ENCODE data around the gene SLMAP. TPM values are rescaled to one million over a fixed set of nuclear protein-coding genes. Genes with fewer than 3 reads are reported as not detected.
A peak's percentile ranks its signal among the peaks of the same experiment; 100 is the strongest.

SLMAP gene
- polyA plus RNA-seq, 1 donor (not counting 4 experiments of a cell fraction or from before 2014, with no cell fraction given): 58.0 TPM

DNA sequence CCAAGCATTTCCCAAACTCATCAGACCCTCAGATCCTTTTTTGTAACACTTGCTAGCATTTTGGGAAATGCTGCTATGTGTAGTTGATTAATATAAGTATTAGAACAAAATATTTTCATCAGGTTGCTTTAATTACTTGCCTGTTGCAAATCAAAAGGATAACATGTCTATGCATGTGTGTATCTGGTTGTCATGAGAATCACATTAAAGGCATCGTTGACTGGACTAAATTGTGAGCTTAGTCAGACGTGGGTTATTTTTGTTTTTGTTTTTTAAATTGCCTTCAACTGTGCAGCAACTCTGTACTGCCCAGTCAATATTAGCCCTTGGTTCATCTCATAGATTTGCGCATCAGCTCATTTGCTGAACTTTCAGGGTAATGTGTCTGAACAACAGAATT, 81.6 kb downstream of the SLMAP start:
- peaks cover 58% of the 10 kb centered on the region for H3K79me2 ChIP-seq (ENCODE audit: control insufficient read depth, insufficient read depth, low read length)
- H3K27ac ChIP-seq (ENCODE audit: control insufficient read depth, insufficient read depth, low read length): no peak overlapping the region

GRCh38 chr3:57838627-57839026, 82.5 kb downstream of the SLMAP start:
- Histone ChIP-seq H3K4me3 (ENCODE audit: control insufficient read depth in 2 of 3, extremely low read depth in 1 of 3, insufficient read depth in 2 of 3, low read depth in 1 of 3, low read length in 3 of 3) (no peak overlapping the region), H3K79me2 (ENCODE audit: control insufficient read depth, insufficient read depth, low read length) (peaks cover 59% of the 10 kb centered on the region), H3K27me3 (ENCODE audit: control insufficient read depth, extremely low read depth, insufficient read depth, low read length) (no peaks in the 10 kb centered on the region), H4K20me1 (ENCODE audit: control insufficient read depth, extremely low read depth, insufficient read depth, low read length) (no peaks in the 10 kb centered on the region), H3K9me1 (ENCODE audit: control insufficient read depth, extremely low read depth, insufficient read depth, low read length) (no peaks in the 10 kb centered on the region), H3K9ac (ENCODE audit: control insufficient read depth, extremely low read depth, insufficient read depth, low read length) (no peak overlapping the region), H3K4me2 (ENCODE audit: control insufficient read depth, extremely low read depth, insufficient read depth, low read depth, low read length) (no peak overlapping the region), H3K4me1 (ENCODE audit: control insufficient read depth, extremely low read depth, insufficient read depth, low read length) (peaks cover 8% of the 10 kb centered on the region), H3K27ac (ENCODE audit: control insufficient read depth, insufficient read depth, low read length) (no peak overlapping the region), H3K9me3 (ENCODE audit: control insufficient read depth, low read depth, low read length) (no peaks in the 10 kb centered on the region), H2AFZ (ENCODE audit: control insufficient read depth, low read length) (no peak overlapping the region), H3K36me3 (ENCODE audit: control insufficient read depth in 2 of 2, extremely low read depth in 1 of 2, insufficient read depth in 2 of 2, low read length in 2 of 2) (no peaks in the 10 kb centered on the region)
- DNase-seq (ENCODE audit: low read depth, low spot score) (no peak), FAIRE-seq (no peak)
- dilution Hi-C loops (cut with MboI; ENCODE audit: extremely low pct_ligation_motif_present, low sequenced_read_pairs): no loop called here
- no peak for TF ChIP-seq EZH2 (IDR thresholded peaks at IDR 0.05; ENCODE audit: low read length)
- no peak for TF ChIP-seq CTCF (optimal IDR thresholded peaks at IDR 0.05 in 1 of 3, IDR thresholded peaks at IDR 0.05 in 1 of 3, conservative IDR thresholded peaks at IDR 0.05 in 1 of 3; ENCODE audit: extremely low read depth in 1 of 3, insufficient read depth in 2 of 3, low read length in 3 of 3)

More for the DNA sequence above, 81.6 kb downstream of the SLMAP start:
- no peaks in the 10 kb centered on the region for H3K9me1 ChIP-seq (ENCODE audit: control insufficient read depth, extremely low read depth, insufficient read depth, low read length)
- H3K4me3 ChIP-seq (ENCODE audit: control insufficient read depth in 2 of 3, extremely low read depth in 1 of 3, insufficient read depth in 2 of 3, low read depth in 1 of 3, low read length in 3 of 3): no peak overlapping the region
- no peak overlapping the region for H3K9ac ChIP-seq (ENCODE audit: control insufficient read depth, extremely low read depth, insufficient read depth, low read length)
- no peak overlapping the region for H2AFZ ChIP-seq (ENCODE audit: control insufficient read depth, low read length)
- peaks cover 8% of the 10 kb centered on the region for H3K4me1 ChIP-seq (ENCODE audit: control insufficient read depth, extremely low read depth, insufficient read depth, low read length)
- no peaks in the 10 kb centered on the region for H3K9me3 ChIP-seq (ENCODE audit: control insufficient read depth, low read depth, low read length)
- no peaks in the 10 kb centered on the region for H4K20me1 ChIP-seq (ENCODE audit: control insufficient read depth, extremely low read depth, insufficient read depth, low read length)
- dilution Hi-C loops (cut with MboI; ENCODE audit: extremely low pct_ligation_motif_present, low sequenced_read_pairs): no loop called here
- TF ChIP-seq EZH2 (IDR thresholded peaks at IDR 0.05; ENCODE audit: low read length): no peak
- no peak for TF ChIP-seq CTCF (optimal IDR thresholded peaks at IDR 0.05 in 1 of 3, IDR thresholded peaks at IDR 0.05 in 1 of 3, conservative IDR thresholded peaks at IDR 0.05 in 1 of 3; ENCODE audit: extremely low read depth in 1 of 3, insufficient read depth in 2 of 3, low read length in 3 of 3)
- FAIRE-seq (peak; percentile 41), DNase-seq (ENCODE audit: low read depth, low spot score) (no peak)
- no peak overlapping the region for H3K4me2 ChIP-seq (ENCODE audit: control insufficient read depth, extremely low read depth, insufficient read depth, low read depth, low read length)
- no peaks in the 10 kb centered on the region for H3K27me3 ChIP-seq (ENCODE audit: control insufficient read depth, extremely low read depth, insufficient read depth, low read length)
- H3K36me3 ChIP-seq (ENCODE audit: control insufficient read depth in 2 of 2, extremely low read depth in 1 of 2, insufficient read depth in 2 of 2, low read length in 2 of 2): no peaks in the 10 kb centered on the region
